ENCODE results near the gene S100A12. TPM values are rescaled to one million over a fixed set of nuclear protein-coding genes. Genes with fewer than 3 reads are reported as not detected.

S100A12 gene
- polyA plus RNA-seq, 1 of the 3 experiments (the other 2 are of a cell fraction) = not detected

DNA sequence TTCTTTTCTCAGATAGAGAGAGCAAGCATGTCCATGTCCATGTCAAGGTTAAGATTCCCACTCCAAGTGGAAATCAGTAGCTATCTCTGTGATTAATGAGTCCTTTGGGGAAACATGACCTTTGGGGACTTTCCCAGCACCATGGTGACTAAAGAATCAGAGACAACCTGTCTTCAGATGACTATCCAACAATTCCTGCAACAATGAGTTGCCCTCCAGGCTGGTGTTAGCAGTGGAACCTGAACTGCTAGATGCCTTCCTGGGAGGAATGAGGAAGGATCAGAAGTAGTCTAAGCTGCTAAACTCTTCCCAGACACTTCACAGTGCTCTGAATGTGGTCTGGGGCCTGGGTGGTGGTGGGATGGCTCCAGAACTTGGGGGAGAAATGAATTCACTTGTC is 11.3 kb downstream of the S100A12 start:
- H3K4me1 ChIP-seq (ENCODE audit: control insufficient read depth in 1 of 2, insufficient read depth in 2 of 2, low read depth in 1 of 2, low read length in 1 of 2) = no peaks in the 10 kb centered on the region
- CTCF ChIA-PET = interaction anchor here (2.8 kb wide), 1 partner anchor 12 kb away, joined by 11 read pairs; no protein-coding TSS in a partner anchor
- H3K9me2 ChIP-seq = no peaks in the 10 kb centered on the region
- H3K9ac ChIP-seq = no peak overlapping the region
- no peak overlapping the region for H3K4me3 ChIP-seq (ENCODE audit: low read depth in 2 of 2, low read length in 1 of 2)
- no peak overlapping the region for H3K27ac ChIP-seq (ENCODE audit: low read depth in 2 of 2, low read length in 1 of 2)
- POLR2A ChIA-PET = no interaction called here
- no peak overlapping the region for H2AFZ ChIP-seq (ENCODE audit: low read depth)
- no peak overlapping the region for H3K4me2 ChIP-seq
- H3K36me3 ChIP-seq (replicated peaks in 1 of 2; ENCODE audit: control insufficient read depth in 1 of 2, insufficient read depth in 2 of 2, low read length in 1 of 2) = no peaks in the 10 kb centered on the region
- H3F3A ChIP-seq (replicated peaks; ENCODE audit: insufficient read depth) = no peaks in the 10 kb centered on the region
- H3K79me2 ChIP-seq (ENCODE audit: insufficient read depth) = no peaks in the 10 kb centered on the region
- TF ChIP-seq REST (IDR thresholded peaks at IDR 0.05; ENCODE audit: low read depth, low read length) (no peak), FOSL2 (IDR thresholded peaks at IDR 0.05; ENCODE audit: borderline replicate concordance, low read depth) (no peak), SMC3 (IDR thresholded peaks at IDR 0.05; ENCODE audit: low read depth, low read length) (no peak), FOXJ3 (CRISPR knock-in tag; IDR thresholded peaks at IDR 0.05) (no peak), PBX3 (IDR thresholded peaks at IDR 0.05) (no peak), TEAD4 (IDR thresholded peaks at IDR 0.05; ENCODE audit: borderline replicate concordance, insufficient read depth) (no peak), POLR2AphosphoS5 (IDR thresholded peaks at IDR 0.05; ENCODE audit: low read depth, low read length) (no peak), NFIC (IDR thresholded peaks at IDR 0.05; ENCODE audit: borderline replicate concordance) (no peak), EZH2phosphoT487 (IDR thresholded peaks at IDR 0.05; ENCODE audit: borderline replicate concordance, low read depth) (no peak), CHD2 (IDR thresholded peaks at IDR 0.05; ENCODE audit: low read length, partially characterized antibody) (no peak)
- no peaks in the 10 kb centered on the region for H4K20me1 ChIP-seq (ENCODE audit: insufficient read depth)
- peaks cover 37% of the 10 kb centered on the region for H3K27me3 ChIP-seq (ENCODE audit: insufficient read depth)
- no peaks in the 10 kb centered on the region for H3K9me3 ChIP-seq
- no peak for DNase-seq

GRCh38 chr1:153363641-153364040 is 11.8 kb downstream of the S100A12 start:
- no peaks in the 10 kb centered on the region for H3K9me2 ChIP-seq
- WGBS (ENCODE audit: low lambda C conversion rate) = 0% methylated on average over 3 of the region's 3 CpGs
- DNase-seq = no peak
- no peaks in the 10 kb centered on the region for H3K36me3 ChIP-seq (replicated peaks in 1 of 2; ENCODE audit: control insufficient read depth in 1 of 2, insufficient read depth in 2 of 2, low read length in 1 of 2)
- TF ChIP-seq RCOR1 (IDR thresholded peaks at IDR 0.05; ENCODE audit: low read length) (no peak), USF2 (IDR thresholded peaks at IDR 0.05; ENCODE audit: borderline replicate concordance, low read depth, low read length) (no peak), MXI1 (IDR thresholded peaks at IDR 0.05; ENCODE audit: low read depth, low read length) (no peak), RFX5 (IDR thresholded peaks at IDR 0.05; ENCODE audit: low read length) (no peak), EZH2phosphoT487 (IDR thresholded peaks at IDR 0.05; ENCODE audit: borderline replicate concordance, low read depth) (no peak), MEF2A (IDR thresholded peaks at IDR 0.05; ENCODE audit: borderline replicate concordance, low read depth) (no peak), FOSL2 (IDR thresholded peaks at IDR 0.05; ENCODE audit: borderline replicate concordance, low read depth) (no peak), JUND (IDR thresholded peaks at IDR 0.05) (no peak), REST (IDR thresholded peaks at IDR 0.05; ENCODE audit: low read depth, low read length) (no peak), NFIC (IDR thresholded peaks at IDR 0.05; ENCODE audit: borderline replicate concordance) (no peak), TCF12 (IDR thresholded peaks at IDR 0.05) (no peak), FOXJ3 (CRISPR knock-in tag; IDR thresholded peaks at IDR 0.05) (no peak), YY1 (IDR thresholded peaks at IDR 0.05; ENCODE audit: low read depth) (no peak), ELF1 (IDR thresholded peaks at IDR 0.05) (no peak), GABPA (IDR thresholded peaks at IDR 0.05; ENCODE audit: low read depth) (no peak)
- no peaks in the 10 kb centered on the region for H3K4me1 ChIP-seq (ENCODE audit: control insufficient read depth in 1 of 2, insufficient read depth in 2 of 2, low read depth in 1 of 2, low read length in 1 of 2)
- no peak overlapping the region for H3K9ac ChIP-seq
- no peaks in the 10 kb centered on the region for H3K79me2 ChIP-seq (ENCODE audit: insufficient read depth)
- POLR2A ChIA-PET = no interaction called here
- H4K20me1 ChIP-seq (ENCODE audit: insufficient read depth) = no peaks in the 10 kb centered on the region
- CTCF ChIA-PET = interaction anchor here (2.8 kb wide), 1 partner anchor 11 kb away, joined by 11 read pairs; no protein-coding TSS in a partner anchor
- H3K27me3 ChIP-seq (ENCODE audit: insufficient read depth) = peaks cover 42% of the 10 kb centered on the region
- no peak overlapping the region for H3K4me2 ChIP-seq
- no peak overlapping the region for H3K27ac ChIP-seq (ENCODE audit: low read depth in 2 of 2, low read length in 1 of 2)
- no peak overlapping the region for H2AFZ ChIP-seq (ENCODE audit: low read depth)
- no peaks in the 10 kb centered on the region for H3F3A ChIP-seq (replicated peaks; ENCODE audit: insufficient read depth)
- H3K4me3 ChIP-seq (ENCODE audit: low read depth in 2 of 2, low read length in 1 of 2) = no peak overlapping the region
- H3K9me3 ChIP-seq = no peaks in the 10 kb centered on the region

Data from SK-N-SH (cell line).